Panc1 (cell line): ENCODE measurements around the gene FAP. TPM values are rescaled to one million over a fixed set of nuclear protein-coding genes. Genes with fewer than 3 reads are reported as not detected.

Experiments
- ATAC-seq: fragments of 200-7000 bp; cut with Tn5 transposase; 2 replicates; pipeline ENCODE4 v1.9.1; 2020; ENCODE audit warnings: mild to moderate bottlenecking, moderate library complexity
- BruUV-seq: library from RNA; stranded (reverse); fragments of 400-500 nt; replicated peaks from 2 replicates; lab custom pipeline; 2021; lab: Mats Ljungman, UMichigan
- CTCF ChIA-PET: fragments of 300-600 bp; sonication (Branson Sonifier 250); formaldehyde crosslinking; loops from one replicate; lab custom pipeline; 2022; ENCODE audit warnings: antibody characterized with exemption; lab: Charles Lee
- POLR2A ChIA-PET: fragments of 300-600 bp; sonication (Branson Sonifier 250); formaldehyde crosslinking; loops from one replicate; lab custom pipeline; 2022; ENCODE audit warnings: antibody characterized with exemption; lab: Charles Lee
- DNase-seq: peaks from one replicate; pipeline ENCODE4 v3.0.0-alpha.2; 2010; ENCODE audit warnings: low read depth, low spot score
- H3K27ac ChIP-seq: 2 replicates; pipeline ENCODE4 v1.5.1; 2011; ENCODE audit warnings: mild to moderate bottlenecking, low read length, inconsistent platforms
- H3K27me3 ChIP-seq: fragments of 200-500 bp; sonication (Bioruptor generic); 2 replicates; pipeline ENCODE4 v1.6.0; 2014; ENCODE audit warnings: low read length, inconsistent platforms; ENCODE audit not compliant: control insufficient read depth, insufficient read depth
- H3K36me3 ChIP-seq: fragments of 200-500 bp; sonication (Bioruptor generic); 2 replicates; pipeline ENCODE4 v1.5.1; 2014; ENCODE audit warnings: inconsistent platforms, mild to moderate bottlenecking, low read length, moderate library complexity; ENCODE audit not compliant: control insufficient read depth, insufficient read depth
- H3K4me1 ChIP-seq: 2 replicates; pipeline ENCODE4 v1.5.1; 2011; ENCODE audit warnings: inconsistent platforms, mild to moderate bottlenecking, low read length, moderate library complexity; ENCODE audit not compliant: control insufficient read depth, insufficient read depth
- H3K4me3 ChIP-seq, 2 experiments: 2 replicates each; pipeline ENCODE4 v1.5.1; 2011 to 2012; ENCODE audit warnings: low read depth in 2 of 2, low read length in 2 of 2, mild to moderate bottlenecking in 2 of 2, inconsistent platforms in 1 of 2, moderate library complexity in 1 of 2
- H3K9me3 ChIP-seq: fragments of 200-500 bp; sonication (Bioruptor generic); 2 replicates; pipeline ENCODE4 v1.5.1; 2014; ENCODE audit warnings: low read depth, mild to moderate bottlenecking, inconsistent platforms, low read length, moderate library complexity; ENCODE audit not compliant: control insufficient read depth, insufficient read depth
- CTCF ChIP-seq: fragments of 450-650 bp; IDR thresholded peaks from 2 replicates; pipeline ENCODE4 v1.5.1; 2017; ENCODE audit warnings: mild to moderate bottlenecking
- POLR2AphosphoS5 ChIP-seq: IDR thresholded peaks from 2 replicates; pipeline ENCODE4 v1.6.1; 2012; ENCODE audit warnings: mild to moderate bottlenecking, low read depth, low read length, moderate library complexity
- REST ChIP-seq, 2 experiments: IDR thresholded peaks; 2 replicates each; pipeline ENCODE4 v1.6.1; 2011 to 2012; ENCODE audit warnings: low read depth in 2 of 2, control low read depth in 1 of 2, low read length in 1 of 2, mild to moderate bottlenecking in 1 of 2, moderate library complexity in 1 of 2; ENCODE audit not compliant: insufficient read depth in 1 of 2
- SIN3A ChIP-seq: IDR thresholded peaks from 2 replicates; pipeline ENCODE4 v1.6.1; 2012; ENCODE audit warnings: low read depth, mild to moderate bottlenecking, low read length, moderate library complexity, borderline replicate concordance; ENCODE audit not compliant: insufficient read depth
- TCF7L2 ChIP-seq: IDR thresholded peaks from 2 replicates; pipeline ENCODE4 v1.6.1; 2011; ENCODE audit warnings: mild to moderate bottlenecking, low read depth, low read length, inconsistent platforms
- in situ Hi-C: cut with HindIII; loops from 2 replicates; pipeline ENCODE4 v1.10.0; 2016; ENCODE audit warnings: low sequenced_read_pairs, low pct_unique_long_range_greater_than_20kb
- intact Hi-C: fragments of 100-400 bp; cut with micrococcal nuclease; formaldehyde crosslinking; loops from one replicate; pipeline ENCODE4 v1.10.0; 2022; ENCODE audit not compliant: unreplicated experiment
- total RNA-seq: library from RNA; stranded (reverse); gene quantifications from one replicate; pipeline ENCODE4 v1.2.1, GENCODE V29; 2021; ENCODE audit not compliant: unreplicated experiment

FAP gene
- total RNA-seq, 1 experiment from 2014 or later: not detected

GRCh38 chr2:162257425-162257824 is 14.2 kb upstream of the FAP start:
- BruUV-seq: no TSS peak
- DNase-seq (no peak), ATAC-seq (no peak)
- Histone ChIP-seq H3K4me1 (no peaks in the 10 kb centered on the region), H3K36me3 (no peaks in the 10 kb centered on the region), H3K27ac (no peak overlapping the region), H3K4me3 (no peak overlapping the region), H3K9me3 (no peaks in the 10 kb centered on the region), H3K27me3 (no peaks in the 10 kb centered on the region)
- ChIA-PET POLR2A (no interaction called here), CTCF (no interaction called here)
- intact Hi-C loops: no loop called here
- TF ChIP-seq SIN3A (no peak), REST (IDR thresholded peaks at IDR 0.05; ENCODE audit: insufficient read depth in 1 of 2, low read depth in 2 of 2, low read length in 1 of 2) (no peak), POLR2AphosphoS5 (no peak), CTCF (no peak), TCF7L2 (no peak)
- in situ Hi-C loops: no loop called here

- in situ Hi-C loops: no loop called here
- TF ChIP-seq REST (IDR thresholded peaks at IDR 0.05; ENCODE audit: insufficient read depth in 1 of 2, low read depth in 2 of 2, low read length in 1 of 2): no peak
- no peak for TF ChIP-seq SIN3A
- TF ChIP-seq TCF7L2: no peak
- TF ChIP-seq CTCF: no peak
- no peak for TF ChIP-seq POLR2AphosphoS5
- no peaks in the 10 kb centered on the region for H3K36me3 ChIP-seq
- CTCF ChIA-PET: interaction anchor here (0.6 kb wide), 1 partner anchor 1415 kb away, joined by 8 read pairs; no protein-coding TSS in a partner anchor
- no TSS peak for BruUV-seq
- H3K9me3 ChIP-seq: no peaks in the 10 kb centered on the region
- intact Hi-C loops: no loop called here
- DNase-seq (no peak), ATAC-seq (no peak)
- POLR2A ChIA-PET: no interaction called here
- H3K27ac ChIP-seq: no peak overlapping the region
- H3K4me1 ChIP-seq: no peaks in the 10 kb centered on the region
- H3K4me3 ChIP-seq: no peak overlapping the region
- H3K27me3 ChIP-seq: no peaks in the 10 kb centered on the region
Measured at GRCh38 chr2:162256591-162256991, 13.3 kb upstream of the FAP start.
